Omental fat pad (tissue), 4 donors: ENCODE data around the gene RNF181. TPM values are rescaled to one million over a fixed set of nuclear protein-coding genes. Genes with fewer than 3 reads are reported as not detected.

ENCODE experiments used
- ATAC-seq: fragments of 150-250 bp; one replicate; pipeline ENCODE4 v1.9.1; 2016; ENCODE audit warnings: mild to moderate bottlenecking, moderate library complexity; ENCODE audit not compliant: low FRiP score
- DNase-seq: peaks from one replicate; pipeline ENCODE4 v3.0.0-alpha.2; 2019; ENCODE audit warnings: low spot score
- CTCF ChIP-seq, 3 donors: fragments of 450-650 bp; IDR thresholded peaks; one replicate each; pipeline ENCODE4 v1.5.1; 2016 to 2017; ENCODE audit warnings: antibody characterized with exemption in 3 of 3, mild to moderate bottlenecking in 3 of 3, moderate library complexity in 2 of 3
- total RNA-seq, 4 donors: library from RNA; depleted of rRNA; stranded (reverse); fragments of >200 nt; gene quantifications; one replicate each; pipeline ENCODE4 v1.1.0, GENCODE V29; 2016

The RNF181 gene
- 100 to 1,000 TPM in 3 of 4 donors, 10 to 100 TPM in 1; 94.7 to 216 (median 144) TPM for total RNA-seq

- TF ChIP-seq CTCF (IDR thresholded peaks at IDR 0.05) = no peak
- DNase-seq (peak; percentile 75), ATAC-seq (peak; percentile 97)
Measured at GRCh38 chr2:85595301-85596025, at the start of gene RNF181. TSS of gene RNF181 (plus strand) at chr2:85595745. CDS start at chr2:85595764, 19 bp downstream.

GRCh38 chr2:85545780-85546240, 49.7 kb upstream of the RNF181 start:
- ATAC-seq (no peak), DNase-seq (no peak)
- TF ChIP-seq CTCF (IDR thresholded peaks at IDR 0.05) = no peak

GRCh38 chr2:85547089-85547858, 48.3 kb upstream of the RNF181 start:
- no peak for DNase-seq
- no peak for ATAC-seq
- no peak for TF ChIP-seq CTCF (IDR thresholded peaks at IDR 0.05)

GRCh38 chr2:85547859-85548607, 47.5 kb upstream of the RNF181 start:
- no peak for ATAC-seq
- DNase-seq = no peak
- no peak for TF ChIP-seq CTCF (IDR thresholded peaks at IDR 0.05)

- DNase-seq (no peak), ATAC-seq (no peak)
- no peak for TF ChIP-seq CTCF (IDR thresholded peaks at IDR 0.05)
Measured at GRCh38 chr2:85548608-85548900, 47.0 kb upstream of the RNF181 start.

- ATAC-seq (no peak), DNase-seq (no peak)
- no peak for TF ChIP-seq CTCF (IDR thresholded peaks at IDR 0.05)
Measured at GRCh38 chr2:85549095-85549494, 46.5 kb upstream of the RNF181 start.
